ENCODE results near the gene FASN.

Gene FASN

DNA sequence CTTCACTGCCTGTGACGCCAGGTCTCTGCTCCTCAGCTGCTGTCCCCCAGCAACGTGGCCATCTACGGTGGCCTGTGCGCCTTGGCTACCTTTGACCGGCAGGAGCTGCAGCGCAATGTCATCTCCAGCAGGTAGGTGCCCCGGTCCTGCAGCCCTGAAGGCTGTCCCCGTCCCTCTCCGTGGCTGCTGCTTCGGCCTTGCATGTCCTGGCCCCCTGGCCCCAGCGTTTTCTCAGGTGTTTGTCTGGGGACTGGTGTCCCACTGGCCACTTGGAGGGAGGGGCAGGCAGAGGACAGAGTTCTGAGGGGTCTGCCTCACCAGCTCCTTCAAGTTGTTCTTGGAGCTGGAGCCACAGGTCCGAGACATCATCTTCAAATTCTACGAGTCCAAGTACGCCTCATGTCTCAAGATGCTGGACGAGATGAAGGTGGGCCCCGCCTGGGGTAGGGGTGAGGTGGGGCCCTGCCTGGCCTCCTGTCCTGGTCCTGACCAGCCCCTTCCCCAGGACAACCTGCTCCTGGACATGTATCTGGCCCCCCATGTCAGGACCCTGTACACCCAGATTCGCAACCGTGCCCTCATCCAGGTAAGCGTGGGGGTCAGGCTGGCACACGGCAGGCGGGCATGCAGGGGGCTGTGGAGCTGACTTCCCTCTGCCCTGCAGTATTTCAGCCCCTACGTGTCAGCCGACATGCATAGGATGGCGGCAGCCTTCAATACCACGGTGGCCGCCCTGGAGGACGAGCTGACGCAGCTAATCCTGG, 41.9 kb downstream of the FASN start:
- Histone ChIP-seq H2BK5ac (ENCODE audit: low read length) (peak overlapping the region; percentile 13), H2BK120ac (ENCODE audit: low read depth, low read length) (no peak overlapping the region), H2AFZ (ENCODE audit: low read length) (no peak overlapping the region), H3K4me1 (ENCODE audit: control insufficient read depth in 2 of 2, insufficient read depth in 1 of 2, low read depth in 1 of 2, low read length in 2 of 2) (peaks cover 3% of the 10 kb centered on the region in 2 donors), H3K27ac (replicated peaks; ENCODE audit: low read length) (no peak overlapping the region), H3K14ac (ENCODE audit: low read length) (no peak overlapping the region), H3K27me3 (ENCODE audit: control insufficient read depth in 3 of 3, insufficient read depth in 3 of 3, low read depth in 1 of 3, low read length in 3 of 3) (no peaks in the 10 kb centered on the region), H3K23ac (ENCODE audit: low read depth, low read length, poor library complexity) (peak overlapping the region; percentile 44), H4K8ac (ENCODE audit: low read depth, low read length) (peak overlapping the region; percentile 96), H2BK15ac (ENCODE audit: low read length) (no peak overlapping the region), H3K4me3 (ENCODE audit: low read length in 2 of 2) (no peak overlapping the region), H3K4me2 (ENCODE audit: insufficient read depth, low read length, poor library complexity, severe bottlenecking) (no peak overlapping the region), H3K4ac (ENCODE audit: low read length) (no peak overlapping the region), H3K79me1 (ENCODE audit: low read depth, low read length) (peaks cover 12% of the 10 kb centered on the region), H3K18ac (ENCODE audit: low read length) (no peak overlapping the region), H2AK5ac (ENCODE audit: low read depth, low read length) (no peak overlapping the region), H4K91ac (ENCODE audit: low read depth, low read length, poor library complexity) (no peak overlapping the region), H3K9me3 (replicated peaks in 1 of 2; ENCODE audit: control insufficient read depth in 2 of 2, insufficient read depth in 1 of 2, low read depth in 1 of 2, low read length in 2 of 2) (no peaks in the 10 kb centered on the region), H3K36me3 (replicated peaks in 1 of 2; ENCODE audit: control insufficient read depth in 2 of 2, insufficient read depth in 2 of 2, low read length in 2 of 2) (peaks cover 58 to 81% of the 10 kb centered on the region in 2 donors), H3K9ac (ENCODE audit: low read depth, low read length, poor library complexity) (peak overlapping the region; percentile 38), H2BK12ac (ENCODE audit: low read length) (no peak overlapping the region)
- no peak for DNase-seq (ENCODE audit: low spot score)
- no CpG with 5 or more reads among the region's 28 CpGs for WGBS, 2 donors (ENCODE audit: extremely low coverage in 2 of 2, insufficient read length in 2 of 2, insufficient replicate concordance in 1 of 2)

- H3K4me3 ChIP-seq (ENCODE audit: low read length in 2 of 2): no peak overlapping the region
- WGBS, 2 donors (ENCODE audit: extremely low coverage in 2 of 2, insufficient read length in 2 of 2, insufficient replicate concordance in 1 of 2): no CpG with 5 or more reads among the region's 26 CpGs
- peak overlapping the region; percentile 17 for H3K18ac ChIP-seq (ENCODE audit: low read length)
- H3K27ac ChIP-seq (replicated peaks; ENCODE audit: low read length): no peak overlapping the region
- H3K36me3 ChIP-seq (replicated peaks in 1 of 2; ENCODE audit: control insufficient read depth in 2 of 2, insufficient read depth in 2 of 2, low read length in 2 of 2): peaks cover 51 to 76% of the 10 kb centered on the region in 2 donors
- peak overlapping the region; percentile 24 for H2BK5ac ChIP-seq (ENCODE audit: low read length)
- no peak overlapping the region for H3K4ac ChIP-seq (ENCODE audit: low read length)
- no peak overlapping the region for H3K4me2 ChIP-seq (ENCODE audit: insufficient read depth, low read length, poor library complexity, severe bottlenecking)
- no peak overlapping the region for H2BK120ac ChIP-seq (ENCODE audit: low read depth, low read length)
- no peak overlapping the region for H2BK12ac ChIP-seq (ENCODE audit: low read length)
- H3K79me1 ChIP-seq (ENCODE audit: low read depth, low read length): peaks cover 17% of the 10 kb centered on the region
- no peak overlapping the region for H2BK15ac ChIP-seq (ENCODE audit: low read length)
- no peak overlapping the region for H2AK5ac ChIP-seq (ENCODE audit: low read depth, low read length)
- H4K8ac ChIP-seq (ENCODE audit: low read depth, low read length): peak overlapping the region; percentile 65
- peaks cover 7% of the 10 kb centered on the region in 2 donors for H3K4me1 ChIP-seq (ENCODE audit: control insufficient read depth in 2 of 2, insufficient read depth in 1 of 2, low read depth in 1 of 2, low read length in 2 of 2)
- no peaks in the 10 kb centered on the region for H3K27me3 ChIP-seq (ENCODE audit: control insufficient read depth in 3 of 3, insufficient read depth in 3 of 3, low read depth in 1 of 3, low read length in 3 of 3)
- H4K91ac ChIP-seq (ENCODE audit: low read depth, low read length, poor library complexity): no peak overlapping the region
- no peak overlapping the region for H3K14ac ChIP-seq (ENCODE audit: low read length)
- DNase-seq (ENCODE audit: low spot score): no peak
- H3K23ac ChIP-seq (ENCODE audit: low read depth, low read length, poor library complexity): peak overlapping the region; percentile 73
- no peaks in the 10 kb centered on the region for H3K9me3 ChIP-seq (replicated peaks in 1 of 2; ENCODE audit: control insufficient read depth in 2 of 2, insufficient read depth in 1 of 2, low read depth in 1 of 2, low read length in 2 of 2)
- H2AFZ ChIP-seq (ENCODE audit: low read length): no peak overlapping the region
- H3K9ac ChIP-seq (ENCODE audit: low read depth, low read length, poor library complexity): peak overlapping the region; percentile 70
These were observed 42.7 kb downstream of the FASN start for GRCh38 chr17:82055023-82055964.

GRCh38 chr17:82054351-82055022, 43.5 kb downstream of the FASN start:
- H3K23ac ChIP-seq (ENCODE audit: low read depth, low read length, poor library complexity): peak overlapping the region; percentile 73
- no peak overlapping the region for H4K8ac ChIP-seq (ENCODE audit: low read depth, low read length)
- no peak overlapping the region for H2BK120ac ChIP-seq (ENCODE audit: low read depth, low read length)
- peak overlapping the region; percentile 21 for H3K14ac ChIP-seq (ENCODE audit: low read length)
- peak overlapping the region; percentile 24 for H2BK5ac ChIP-seq (ENCODE audit: low read length)
- H3K79me1 ChIP-seq (ENCODE audit: low read depth, low read length): peaks cover 20% of the 10 kb centered on the region
- no peak overlapping the region for H2AFZ ChIP-seq (ENCODE audit: low read length)
- DNase-seq (ENCODE audit: low spot score): no peak
- H2AK5ac ChIP-seq (ENCODE audit: low read depth, low read length): no peak overlapping the region
- no peak overlapping the region for H3K4ac ChIP-seq (ENCODE audit: low read length)
- H3K36me3 ChIP-seq (replicated peaks in 1 of 2; ENCODE audit: control insufficient read depth in 2 of 2, insufficient read depth in 2 of 2, low read length in 2 of 2): peaks cover 56 to 76% of the 10 kb centered on the region in 2 donors
- H2BK12ac ChIP-seq (ENCODE audit: low read length): no peak overlapping the region
- no peaks in the 10 kb centered on the region for H3K27me3 ChIP-seq (ENCODE audit: control insufficient read depth in 3 of 3, insufficient read depth in 3 of 3, low read depth in 1 of 3, low read length in 3 of 3)
- no peak overlapping the region for H3K9ac ChIP-seq (ENCODE audit: low read depth, low read length, poor library complexity)
- H3K4me2 ChIP-seq (ENCODE audit: insufficient read depth, low read length, poor library complexity, severe bottlenecking): no peak overlapping the region
- H4K91ac ChIP-seq (ENCODE audit: low read depth, low read length, poor library complexity): no peak overlapping the region
- H3K18ac ChIP-seq (ENCODE audit: low read length): no peak overlapping the region
- no peak overlapping the region for H3K27ac ChIP-seq (replicated peaks; ENCODE audit: low read length)
- H3K9me3 ChIP-seq (replicated peaks in 1 of 2; ENCODE audit: control insufficient read depth in 2 of 2, insufficient read depth in 1 of 2, low read depth in 1 of 2, low read length in 2 of 2): no peaks in the 10 kb centered on the region
- no peak overlapping the region for H2BK15ac ChIP-seq (ENCODE audit: low read length)
- no CpG with 5 or more reads among the region's 38 CpGs for WGBS, 2 donors (ENCODE audit: extremely low coverage in 2 of 2, insufficient read length in 2 of 2, insufficient replicate concordance in 1 of 2)
- H3K4me1 ChIP-seq (ENCODE audit: control insufficient read depth in 2 of 2, insufficient read depth in 1 of 2, low read depth in 1 of 2, low read length in 2 of 2): peaks cover 7% of the 10 kb centered on the region in 2 donors
- H3K4me3 ChIP-seq (ENCODE audit: low read length in 2 of 2): no peak overlapping the region

Measured in neuronal stem cell (in vitro differentiated cells).